Measurements from ENCODE around the gene FOXD1.

DNA sequence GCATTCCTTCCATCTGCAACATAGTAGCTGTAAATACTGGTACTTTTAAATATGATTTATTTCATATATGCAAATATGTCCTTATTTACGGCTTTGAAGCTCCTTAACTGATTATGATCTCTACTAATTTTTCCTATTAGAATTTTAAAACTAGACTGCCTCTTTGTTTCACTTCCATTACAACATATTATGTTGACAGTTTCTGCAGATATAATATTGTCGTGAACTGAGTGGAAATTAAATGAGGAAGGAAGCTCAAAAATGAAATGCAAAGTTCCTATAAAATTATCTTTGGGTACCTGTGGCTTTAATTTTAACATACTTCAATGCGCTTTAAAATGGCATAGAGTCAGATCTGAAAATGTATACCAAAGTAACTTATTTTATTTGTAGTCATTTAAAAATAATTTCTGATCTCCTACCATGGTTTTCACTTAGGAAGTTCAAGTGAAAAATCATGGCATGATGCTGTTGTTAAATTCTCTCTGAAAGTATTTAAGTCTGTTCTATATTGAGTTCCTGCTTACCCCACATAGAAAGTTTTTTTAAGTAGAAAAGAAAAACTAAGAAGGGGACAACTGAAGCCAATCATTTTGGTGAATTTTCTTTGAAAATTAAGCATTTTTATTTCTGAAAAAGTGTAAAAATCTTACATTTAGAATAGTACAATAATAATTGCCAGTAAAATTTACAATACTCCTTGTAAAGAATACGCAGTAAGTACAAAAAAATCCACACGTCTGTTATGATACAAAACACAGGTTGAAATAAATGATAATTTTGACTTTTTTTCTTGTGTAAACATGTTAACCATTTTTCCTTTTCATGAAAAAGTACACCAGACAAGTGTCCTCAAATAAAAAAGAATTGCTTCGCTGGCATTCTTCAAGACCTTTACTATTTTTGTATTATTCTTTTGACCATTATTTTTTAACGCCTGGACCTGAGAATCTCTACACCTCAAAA, 2.6 kb downstream of the FOXD1 start:
- no peak for TF ChIP-seq POLR2A (IDR thresholded peaks at IDR 0.05; ENCODE audit: low read depth, low read length)
- TF ChIP-seq TAF1 (IDR thresholded peaks at IDR 0.05; ENCODE audit: borderline replicate concordance, low read depth, low read length) = no peak
- no peak for TF ChIP-seq POLR2AphosphoS5 (IDR thresholded peaks at IDR 0.05; ENCODE audit: low read depth, low read length)
